Astrocyte (in vitro differentiated cells and primary cell): ENCODE measurements around the gene MEGF6.

ENCODE experiments used
- EZH2 ChIP-seq: IDR thresholded peaks from 2 replicates; pipeline ENCODE4 v1.6.1; 2012; ENCODE audit warnings: mild to moderate bottlenecking, low read length, inconsistent platforms; ENCODE audit not compliant: insufficient read depth
- TF ChIP-seq, protein P1 (sequence below): IDR thresholded peaks from 2 replicates; pipeline ENCODE4 v1.5.1; 2011; ENCODE audit warnings: low read depth, mild to moderate bottlenecking, inconsistent platforms, low read length, moderate library complexity; ENCODE audit not compliant: insufficient read depth

DNA sequence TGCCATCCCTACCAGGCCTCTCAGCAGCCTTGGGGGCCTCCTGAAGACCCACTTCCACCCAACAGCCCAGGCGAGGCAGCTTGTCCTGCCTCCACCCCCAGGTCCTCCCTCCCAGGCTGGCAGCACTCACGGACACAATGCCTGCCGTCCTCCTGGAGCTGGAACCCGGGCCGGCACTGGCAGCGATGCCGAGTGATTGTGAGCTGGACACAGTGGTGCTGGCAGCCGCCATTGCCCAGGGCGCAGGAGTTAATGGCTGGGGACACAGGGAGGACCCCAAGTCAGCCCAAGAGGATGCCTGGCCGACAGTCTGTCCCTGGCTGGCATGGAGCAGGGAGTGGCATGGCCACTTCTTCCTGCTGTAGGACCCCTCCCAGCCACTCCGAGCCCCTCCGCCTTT, 96.0 kb downstream of the MEGF6 start:
- TF ChIP-seq, protein P1, sequence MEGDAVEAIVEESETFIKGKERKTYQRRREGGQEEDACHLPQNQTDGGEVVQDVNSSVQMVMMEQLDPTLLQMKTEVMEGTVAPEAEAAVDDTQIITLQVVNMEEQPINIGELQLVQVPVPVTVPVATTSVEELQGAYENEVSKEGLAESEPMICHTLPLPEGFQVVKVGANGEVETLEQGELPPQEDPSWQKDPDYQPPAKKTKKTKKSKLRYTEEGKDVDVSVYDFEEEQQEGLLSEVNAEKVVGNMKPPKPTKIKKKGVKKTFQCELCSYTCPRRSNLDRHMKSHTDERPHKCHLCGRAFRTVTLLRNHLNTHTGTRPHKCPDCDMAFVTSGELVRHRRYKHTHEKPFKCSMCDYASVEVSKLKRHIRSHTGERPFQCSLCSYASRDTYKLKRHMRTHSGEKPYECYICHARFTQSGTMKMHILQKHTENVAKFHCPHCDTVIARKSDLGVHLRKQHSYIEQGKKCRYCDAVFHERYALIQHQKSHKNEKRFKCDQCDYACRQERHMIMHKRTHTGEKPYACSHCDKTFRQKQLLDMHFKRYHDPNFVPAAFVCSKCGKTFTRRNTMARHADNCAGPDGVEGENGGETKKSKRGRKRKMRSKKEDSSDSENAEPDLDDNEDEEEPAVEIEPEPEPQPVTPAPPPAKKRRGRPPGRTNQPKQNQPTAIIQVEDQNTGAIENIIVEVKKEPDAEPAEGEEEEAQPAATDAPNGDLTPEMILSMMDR, result no peak
- TF ChIP-seq EZH2, result no peak
